Liver (tissue), 9 donors: ENCODE data around the gene ETV3L. TPM values are rescaled to one million over a fixed set of nuclear protein-coding genes. Genes with fewer than 3 reads are reported as not detected.

Source experiments
- DNase-seq: peaks from one replicate; pipeline ENCODE4 v3.0.0-alpha.2; 2017; ENCODE audit warnings: low spot score
- H3K27ac ChIP-seq, 2 donors: one replicate each; pipeline ENCODE4 v1.7.0; 2013; ENCODE audit warnings: inconsistent platforms in 2 of 2, low read length in 2 of 2, control low read depth in 1 of 2, low read depth in 1 of 2, mild to moderate bottlenecking in 1 of 2
- H3K27me3 ChIP-seq, 4 donors: one replicate each; pipeline versions ENCODE4 v1.6.1 to v1.7.0; 2013; ENCODE audit warnings: low read length in 3 of 4, inconsistent platforms in 1 of 4, mild to moderate bottlenecking in 1 of 4, moderate library complexity in 1 of 4; ENCODE audit not compliant: control insufficient read depth in 4 of 4, insufficient read depth in 4 of 4
- H3K36me3 ChIP-seq, 4 donors: one replicate each; pipeline versions ENCODE4 v1.6.1 to v1.7.0; 2013; ENCODE audit warnings: low read length in 3 of 4, mild to moderate bottlenecking in 3 of 4, low read depth in 1 of 4, moderate library complexity in 1 of 4; ENCODE audit not compliant: control insufficient read depth in 4 of 4, insufficient read depth in 3 of 4
- H3K4me1 ChIP-seq, 4 donors: one replicate each; pipeline versions ENCODE4 v1.6.1 to v1.7.0; 2013; ENCODE audit warnings: low read length in 3 of 4, mild to moderate bottlenecking in 3 of 4, moderate library complexity in 1 of 4; ENCODE audit not compliant: control insufficient read depth in 4 of 4, insufficient read depth in 4 of 4
- H3K4me3 ChIP-seq, 3 donors: one replicate each; pipeline versions ENCODE4 v1.6.1 to v1.7.0; 2013; ENCODE audit warnings: low read length in 3 of 3, control low read depth in 1 of 3, low read depth in 1 of 3, mild to moderate bottlenecking in 1 of 3
- H3K9ac ChIP-seq, 2 donors: one replicate each; pipeline ENCODE4 v1.7.0; 2013; ENCODE audit warnings: low read length in 2 of 2, mild to moderate bottlenecking in 2 of 2, moderate library complexity in 2 of 2, control low read depth in 1 of 2, low read depth in 1 of 2
- H3K9me3 ChIP-seq, 4 donors: one replicate each; pipeline versions ENCODE4 v1.6.1 to v1.7.0; 2013; ENCODE audit warnings: low read length in 3 of 4; ENCODE audit not compliant: control insufficient read depth in 4 of 4
- FOXA1 ChIP-seq: IDR thresholded peaks from 2 replicates; pipeline ENCODE4 v1.6.1; 2016; ENCODE audit warnings: antibody characterized with exemption
- FOXA2 ChIP-seq: IDR thresholded peaks from 2 replicates; pipeline ENCODE4 v1.6.1; 2016; ENCODE audit warnings: antibody characterized with exemption
- GABPA ChIP-seq, 2 donors: IDR thresholded peaks in 1 of 2; conservative IDR thresholded peaks in 1 of 2; 2 replicates each; pipeline ENCODE4 v1.6.1; 2016; ENCODE audit warnings: antibody characterized with exemption in 2 of 2, mild to moderate bottlenecking in 1 of 2, moderate library complexity in 1 of 2
- HNF4A ChIP-seq, 2 donors: conservative IDR thresholded peaks; 2 replicates each; pipeline ENCODE4 v1.6.1; 2016; ENCODE audit warnings: antibody characterized with exemption in 2 of 2, mild to moderate bottlenecking in 2 of 2
- HNF4G ChIP-seq: IDR thresholded peaks from 2 replicates; pipeline ENCODE4 v1.6.1; 2016; ENCODE audit warnings: antibody characterized with exemption
- JUND ChIP-seq, 2 donors: IDR thresholded peaks; 2 replicates each; pipeline ENCODE4 v1.6.1; 2016; ENCODE audit warnings: antibody characterized with exemption in 2 of 2
- NR2F2 ChIP-seq: IDR thresholded peaks from 2 replicates; pipeline ENCODE4 v1.6.1; 2016; ENCODE audit warnings: antibody characterized with exemption
- RAD21 ChIP-seq, 2 donors: IDR thresholded peaks; 2 replicates each; pipeline ENCODE4 v1.6.1; 2016; ENCODE audit warnings: antibody characterized with exemption in 2 of 2, mild to moderate bottlenecking in 2 of 2
- RXRA ChIP-seq, 2 donors: IDR thresholded peaks; 2 replicates each; pipeline ENCODE4 v1.6.1; 2017 to 2018; ENCODE audit warnings: antibody characterized with exemption in 2 of 2, mild to moderate bottlenecking in 1 of 2
- SP1 ChIP-seq: IDR thresholded peaks from 2 replicates; pipeline ENCODE4 v1.6.1; 2018; ENCODE audit warnings: antibody characterized with exemption, mild to moderate bottlenecking
- TAF1 ChIP-seq: conservative IDR thresholded peaks from 2 replicates; pipeline ENCODE4 v1.6.1; 2016; ENCODE audit warnings: antibody characterized with exemption, mild to moderate bottlenecking
- YY1 ChIP-seq: IDR thresholded peaks from 2 replicates; pipeline ENCODE4 v1.6.1; 2016; ENCODE audit warnings: antibody characterized with exemption, mild to moderate bottlenecking
- WGBS: extraction: QIAGEN DNeasy Blood & Tissue Kit; methylation state at CpG from one replicate; pipeline ENCODE4 v1.1.7; 2013; 5-methylcytosine and 5-hydroxymethylcytosine counted together
- polyA plus RNA-seq, 2 donors: library from polyadenylated mRNA; stranded (reverse) in 1 of 2; unstranded in 1 of 2; fragments of 200-250 nt in 1 of 2; fragments of >200 nt in 1 of 2; fragmentation: Nextera tagmentation in 1 of 2; extraction: Ambion mirVana in 1 of 2; gene quantifications; one replicate each; pipeline versions ENCODE4 v1.2.1 to v1.2.3, GENCODE V29; 2013 to 2015
- total RNA-seq, 2 donors: library from RNA; depleted of rRNA; stranded (reverse); fragments of >200 nt; gene quantifications; one replicate each; pipeline ENCODE4 v1.2.3, GENCODE V29; 2014
- TF ChIP-seq, protein P1 (sequence below): IDR thresholded peaks from 2 replicates; pipeline ENCODE4 v1.6.1; 2016; ENCODE audit warnings: antibody characterized with exemption
- TF ChIP-seq, protein P2 (sequence below): IDR thresholded peaks from 2 replicates; pipeline ENCODE4 v1.6.1; 2016; ENCODE audit warnings: antibody characterized with exemption
- TF ChIP-seq, protein P3 (sequence below): IDR thresholded peaks from 2 replicates; pipeline ENCODE4 v1.6.1; 2016; ENCODE audit warnings: antibody characterized with exemption
- TF ChIP-seq, protein P4 (sequence below): IDR thresholded peaks from 2 replicates; pipeline ENCODE4 v1.6.1; 2016; ENCODE audit warnings: antibody characterized with exemption, mild to moderate bottlenecking
- donor health status: healthy.
- donor health status: healthy.
- donor health status: healthy.
- donor health status: healthy.
- donor health status: healthy.

The ETV3L gene
- total and polyA plus RNA-seq, 4 donors, result not detected

DNA sequence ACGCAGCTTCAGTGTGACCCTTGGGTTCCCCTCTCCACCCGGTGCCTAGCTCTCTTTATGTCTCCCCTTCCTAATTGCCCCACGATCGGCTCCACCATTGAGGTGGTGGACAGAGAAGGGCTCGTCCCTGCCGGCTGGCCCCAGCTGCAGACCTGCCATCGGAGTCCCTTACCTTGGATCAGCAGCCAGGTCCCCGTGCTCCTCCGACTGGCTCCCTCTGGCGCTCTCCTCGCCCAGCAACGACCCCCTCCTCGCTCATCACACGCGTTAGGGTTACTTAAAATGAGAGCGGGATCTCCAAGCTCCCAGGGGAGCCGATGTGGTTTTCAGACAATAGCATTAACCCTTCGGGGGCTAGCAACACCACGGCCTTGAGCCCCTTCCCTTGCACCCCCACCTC is 8.1 kb upstream of the ETV3L start:
- Histone ChIP-seq H3K9ac (no peak overlapping the region), H3K9me3 (no peaks in the 10 kb centered on the region), H3K4me3 (no peak overlapping the region), H3K27ac (no peak overlapping the region), H3K36me3 (no peaks in the 10 kb centered on the region), H3K27me3 (peaks cover 0 to 5% (median 2%) of the 10 kb centered on the region in 4 donors), H3K4me1 (no peaks in the 10 kb centered on the region)
- TF ChIP-seq, protein P1, sequence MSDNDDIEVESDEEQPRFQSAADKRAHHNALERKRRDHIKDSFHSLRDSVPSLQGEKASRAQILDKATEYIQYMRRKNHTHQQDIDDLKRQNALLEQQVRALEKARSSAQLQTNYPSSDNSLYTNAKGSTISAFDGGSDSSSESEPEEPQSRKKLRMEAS, result no peak
- TF ChIP-seq HNF4A (conservative IDR thresholded peaks at IDR 0.05) (no peak), RAD21 (IDR thresholded peaks at IDR 0.05) (no peak), FOXA2 (no peak), HNF4G (no peak)
- TF ChIP-seq, protein P2, sequence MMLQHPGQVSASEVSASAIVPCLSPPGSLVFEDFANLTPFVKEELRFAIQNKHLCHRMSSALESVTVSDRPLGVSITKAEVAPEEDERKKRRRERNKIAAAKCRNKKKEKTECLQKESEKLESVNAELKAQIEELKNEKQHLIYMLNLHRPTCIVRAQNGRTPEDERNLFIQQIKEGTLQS, result no peak
- 37% methylated on average over 19 of the region's 19 CpGs for WGBS
- DNase-seq, result no peak

DNA sequence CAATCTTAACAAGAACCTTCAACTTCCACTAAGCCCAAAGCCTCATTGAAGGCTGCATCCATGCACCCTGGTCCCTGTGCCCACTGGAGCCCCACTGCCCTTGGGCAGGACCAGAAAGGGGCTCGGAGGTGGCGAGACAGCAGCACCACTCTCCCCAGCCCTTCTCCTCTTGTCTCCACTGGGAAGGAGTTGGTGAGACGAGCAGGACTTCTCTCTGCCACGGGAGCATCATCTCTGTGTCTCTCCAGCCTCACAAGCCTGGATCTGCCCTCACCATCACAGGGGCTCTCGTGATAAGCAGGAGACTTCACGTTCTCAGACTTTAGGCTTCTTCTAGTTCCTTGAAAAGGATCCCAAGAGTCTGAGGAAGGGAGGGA is 7.2 kb upstream of the ETV3L start:
- Histone ChIP-seq H3K9me3 (no peaks in the 10 kb centered on the region), H3K4me1 (no peaks in the 10 kb centered on the region), H3K4me3 (no peak overlapping the region), H3K9ac (no peak overlapping the region), H3K27ac (no peak overlapping the region), H3K36me3 (no peaks in the 10 kb centered on the region), H3K27me3 (peaks cover 0 to 5% (median 2%) of the 10 kb centered on the region in 4 donors)
- no peak for DNase-seq
- no peak for TF ChIP-seq TAF1
- TF ChIP-seq, protein P3, sequence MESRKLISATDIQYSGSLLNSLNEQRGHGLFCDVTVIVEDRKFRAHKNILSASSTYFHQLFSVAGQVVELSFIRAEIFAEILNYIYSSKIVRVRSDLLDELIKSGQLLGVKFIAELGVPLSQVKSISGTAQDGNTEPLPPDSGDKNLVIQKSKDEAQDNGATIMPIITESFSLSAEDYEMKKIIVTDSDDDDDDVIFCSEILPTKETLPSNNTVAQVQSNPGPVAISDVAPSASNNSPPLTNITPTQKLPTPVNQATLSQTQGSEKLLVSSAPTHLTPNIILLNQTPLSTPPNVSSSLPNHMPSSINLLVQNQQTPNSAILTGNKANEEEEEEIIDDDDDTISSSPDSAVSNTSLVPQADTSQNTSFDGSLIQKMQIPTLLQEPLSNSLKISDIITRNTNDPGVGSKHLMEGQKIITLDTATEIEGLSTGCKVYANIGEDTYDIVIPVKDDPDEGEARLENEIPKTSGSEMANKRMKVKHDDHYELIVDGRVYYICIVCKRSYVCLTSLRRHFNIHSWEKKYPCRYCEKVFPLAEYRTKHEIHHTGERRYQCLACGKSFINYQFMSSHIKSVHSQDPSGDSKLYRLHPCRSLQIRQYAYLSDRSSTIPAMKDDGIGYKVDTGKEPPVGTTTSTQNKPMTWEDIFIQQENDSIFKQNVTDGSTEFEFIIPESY, result no peak
- no peak for TF ChIP-seq FOXA1
- TF ChIP-seq HNF4A (conservative IDR thresholded peaks at IDR 0.05), result no peak
- TF ChIP-seq, protein P2, result no peak
- TF ChIP-seq HNF4G, result no peak
- TF ChIP-seq YY1, result no peak
- TF ChIP-seq RAD21 (IDR thresholded peaks at IDR 0.05), result no peak
- no peak for TF ChIP-seq RXRA (IDR thresholded peaks at IDR 0.05)
- no peak for TF ChIP-seq NR2F2
- TF ChIP-seq JUND (IDR thresholded peaks at IDR 0.05), result no peak
- TF ChIP-seq, protein P1, result no peak
- TF ChIP-seq, protein P4, sequence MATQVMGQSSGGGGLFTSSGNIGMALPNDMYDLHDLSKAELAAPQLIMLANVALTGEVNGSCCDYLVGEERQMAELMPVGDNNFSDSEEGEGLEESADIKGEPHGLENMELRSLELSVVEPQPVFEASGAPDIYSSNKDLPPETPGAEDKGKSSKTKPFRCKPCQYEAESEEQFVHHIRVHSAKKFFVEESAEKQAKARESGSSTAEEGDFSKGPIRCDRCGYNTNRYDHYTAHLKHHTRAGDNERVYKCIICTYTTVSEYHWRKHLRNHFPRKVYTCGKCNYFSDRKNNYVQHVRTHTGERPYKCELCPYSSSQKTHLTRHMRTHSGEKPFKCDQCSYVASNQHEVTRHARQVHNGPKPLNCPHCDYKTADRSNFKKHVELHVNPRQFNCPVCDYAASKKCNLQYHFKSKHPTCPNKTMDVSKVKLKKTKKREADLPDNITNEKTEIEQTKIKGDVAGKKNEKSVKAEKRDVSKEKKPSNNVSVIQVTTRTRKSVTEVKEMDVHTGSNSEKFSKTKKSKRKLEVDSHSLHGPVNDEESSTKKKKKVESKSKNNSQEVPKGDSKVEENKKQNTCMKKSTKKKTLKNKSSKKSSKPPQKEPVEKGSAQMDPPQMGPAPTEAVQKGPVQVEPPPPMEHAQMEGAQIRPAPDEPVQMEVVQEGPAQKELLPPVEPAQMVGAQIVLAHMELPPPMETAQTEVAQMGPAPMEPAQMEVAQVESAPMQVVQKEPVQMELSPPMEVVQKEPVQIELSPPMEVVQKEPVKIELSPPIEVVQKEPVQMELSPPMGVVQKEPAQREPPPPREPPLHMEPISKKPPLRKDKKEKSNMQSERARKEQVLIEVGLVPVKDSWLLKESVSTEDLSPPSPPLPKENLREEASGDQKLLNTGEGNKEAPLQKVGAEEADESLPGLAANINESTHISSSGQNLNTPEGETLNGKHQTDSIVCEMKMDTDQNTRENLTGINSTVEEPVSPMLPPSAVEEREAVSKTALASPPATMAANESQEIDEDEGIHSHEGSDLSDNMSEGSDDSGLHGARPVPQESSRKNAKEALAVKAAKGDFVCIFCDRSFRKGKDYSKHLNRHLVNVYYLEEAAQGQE, result no peak
- TF ChIP-seq SP1, result no peak
- no peak for TF ChIP-seq GABPA (IDR thresholded peaks at IDR 0.05 in 1 of 2, conservative IDR thresholded peaks at IDR 0.05 in 1 of 2)
- no peak for TF ChIP-seq FOXA2
- WGBS, result 60% methylated on average over 6 of the region's 6 CpGs
